ENCODE measurements around the gene RDH16.

The RDH16 gene

GRCh38 chr12:56996793-56997545 lies 39.6 kb upstream of the RDH16 start:
- Histone ChIP-seq H3K9ac (ENCODE audit: low read depth, low read length) (no peak overlapping the region), H3K27ac (ENCODE audit: low read depth, low read length) (no peak overlapping the region)

GRCh38 chr12:56995930-56996496 lies 38.6 kb upstream of the RDH16 start:
- no peak overlapping the region for H3K9ac ChIP-seq (ENCODE audit: low read depth, low read length)
- H3K36me3 ChIP-seq (ENCODE audit: control insufficient read depth, insufficient read depth, low read length) = peaks cover 18% of the 10 kb centered on the region
- H3K4me1 ChIP-seq (ENCODE audit: control insufficient read depth, insufficient read depth, low read length) = no peaks in the 10 kb centered on the region
- no peak overlapping the region for H3K4me3 ChIP-seq (ENCODE audit: low read depth, low read length)
- H3K27ac ChIP-seq (ENCODE audit: low read depth, low read length) = no peak overlapping the region
- no peaks in the 10 kb centered on the region for H3K27me3 ChIP-seq (ENCODE audit: control insufficient read depth, insufficient read depth, low read length)
- no peaks in the 10 kb centered on the region for H3K9me3 ChIP-seq (ENCODE audit: control insufficient read depth, insufficient read depth, low read length)

More at GRCh38 chr12:56996793-56997545, 39.6 kb upstream of the RDH16 start:
- H3K4me3 ChIP-seq (ENCODE audit: low read depth, low read length) = no peak overlapping the region
- no peaks in the 10 kb centered on the region for H3K27me3 ChIP-seq (ENCODE audit: control insufficient read depth, insufficient read depth, low read length)
- H3K4me1 ChIP-seq (ENCODE audit: control insufficient read depth, insufficient read depth, low read length) = no peaks in the 10 kb centered on the region
- no peaks in the 10 kb centered on the region for H3K9me3 ChIP-seq (ENCODE audit: control insufficient read depth, insufficient read depth, low read length)
- peaks cover 27% of the 10 kb centered on the region for H3K36me3 ChIP-seq (ENCODE audit: control insufficient read depth, insufficient read depth, low read length)

- peaks cover 11% of the 10 kb centered on the region for H3K36me3 ChIP-seq (ENCODE audit: control insufficient read depth, insufficient read depth, low read length)
These were observed 38.0 kb upstream of the RDH16 start for GRCh38 chr12:56995201-56995929.

GRCh38 chr12:56994231-56994746 lies 36.9 kb upstream of the RDH16 start:
- Histone ChIP-seq H3K27ac (ENCODE audit: low read depth, low read length) (no peak overlapping the region), H3K9ac (ENCODE audit: low read depth, low read length) (no peak overlapping the region), H3K4me1 (ENCODE audit: control insufficient read depth, insufficient read depth, low read length) (no peaks in the 10 kb centered on the region), H3K36me3 (ENCODE audit: control insufficient read depth, insufficient read depth, low read length) (0 out of 2 replicates have a peak, but pooled peaks cover under 1% of the 10 kb centered on the region), H3K27me3 (ENCODE audit: control insufficient read depth, insufficient read depth, low read length) (no peaks in the 10 kb centered on the region), H3K9me3 (ENCODE audit: control insufficient read depth, insufficient read depth, low read length) (no peaks in the 10 kb centered on the region), H3K4me3 (ENCODE audit: low read depth, low read length) (no peak overlapping the region)

More at GRCh38 chr12:56995201-56995929, 38.0 kb upstream of the RDH16 start:
- Histone ChIP-seq H3K27me3 (ENCODE audit: control insufficient read depth, insufficient read depth, low read length) (no peaks in the 10 kb centered on the region), H3K9me3 (ENCODE audit: control insufficient read depth, insufficient read depth, low read length) (no peaks in the 10 kb centered on the region), H3K9ac (ENCODE audit: low read depth, low read length) (no peak overlapping the region), H3K27ac (ENCODE audit: low read depth, low read length) (no peak overlapping the region), H3K4me3 (ENCODE audit: low read depth, low read length) (no peak overlapping the region), H3K4me1 (ENCODE audit: control insufficient read depth, insufficient read depth, low read length) (no peaks in the 10 kb centered on the region)

- Histone ChIP-seq H3K4me3 (ENCODE audit: low read depth, low read length) (no peak overlapping the region), H3K36me3 (ENCODE audit: control insufficient read depth, insufficient read depth, low read length) (no peaks in the 10 kb centered on the region), H3K9ac (ENCODE audit: low read depth, low read length) (no peak overlapping the region), H3K27me3 (ENCODE audit: control insufficient read depth, insufficient read depth, low read length) (no peaks in the 10 kb centered on the region), H3K27ac (ENCODE audit: low read depth, low read length) (no peak overlapping the region), H3K4me1 (ENCODE audit: control insufficient read depth, insufficient read depth, low read length) (0 out of 2 replicates have a peak, but pooled peaks cover 4% of the 10 kb centered on the region), H3K9me3 (ENCODE audit: control insufficient read depth, insufficient read depth, low read length) (no peaks in the 10 kb centered on the region)
These were observed 35.9 kb upstream of the RDH16 start for GRCh38 chr12:56993346-56993745.

GRCh38 chr12:56991319-56992246 lies 34.2 kb upstream of the RDH16 start:
- H3K4me3 ChIP-seq (ENCODE audit: low read depth, low read length) = no peak overlapping the region
- H3K27ac ChIP-seq (ENCODE audit: low read depth, low read length) = no peak overlapping the region
- no peaks in the 10 kb centered on the region for H3K36me3 ChIP-seq (ENCODE audit: control insufficient read depth, insufficient read depth, low read length)
- H3K9ac ChIP-seq (ENCODE audit: low read depth, low read length) = no peak overlapping the region
- peaks cover 10% of the 10 kb centered on the region; the same call in 1 of the 2 replicates for H3K4me1 ChIP-seq (ENCODE audit: control insufficient read depth, insufficient read depth, low read length)
- no peaks in the 10 kb centered on the region for H3K9me3 ChIP-seq (ENCODE audit: control insufficient read depth, insufficient read depth, low read length)
- H3K27me3 ChIP-seq (ENCODE audit: control insufficient read depth, insufficient read depth, low read length) = no peaks in the 10 kb centered on the region

- Histone ChIP-seq H3K9ac (ENCODE audit: low read depth, low read length) (no peak overlapping the region), H3K4me3 (ENCODE audit: low read depth, low read length) (no peak overlapping the region), H3K36me3 (ENCODE audit: control insufficient read depth, insufficient read depth, low read length) (no peaks in the 10 kb centered on the region), H3K9me3 (ENCODE audit: control insufficient read depth, insufficient read depth, low read length) (no peaks in the 10 kb centered on the region), H3K27ac (ENCODE audit: low read depth, low read length) (no peak overlapping the region), H3K27me3 (ENCODE audit: control insufficient read depth, insufficient read depth, low read length) (no peaks in the 10 kb centered on the region), H3K4me1 (ENCODE audit: control insufficient read depth, insufficient read depth, low read length) (peaks cover 10% of the 10 kb centered on the region; the same call in 1 of the 2 replicates)
These were observed 33.4 kb upstream of the RDH16 start for GRCh38 chr12:56990648-56991318.

GRCh38 chr12:56989861-56990610 lies 32.6 kb upstream of the RDH16 start:
- no peak overlapping the region for H3K27ac ChIP-seq (ENCODE audit: low read depth, low read length)
- no peak overlapping the region for H3K4me3 ChIP-seq (ENCODE audit: low read depth, low read length)
- peaks cover 10% of the 10 kb centered on the region; the same call in 1 of the 2 replicates for H3K4me1 ChIP-seq (ENCODE audit: control insufficient read depth, insufficient read depth, low read length)
- no peaks in the 10 kb centered on the region for H3K9me3 ChIP-seq (ENCODE audit: control insufficient read depth, insufficient read depth, low read length)
- no peaks in the 10 kb centered on the region for H3K27me3 ChIP-seq (ENCODE audit: control insufficient read depth, insufficient read depth, low read length)
- no peaks in the 10 kb centered on the region for H3K36me3 ChIP-seq (ENCODE audit: control insufficient read depth, insufficient read depth, low read length)
- H3K9ac ChIP-seq (ENCODE audit: low read depth, low read length) = no peak overlapping the region

GRCh38 chr12:56988207-56988739 lies 30.9 kb upstream of the RDH16 start:
- no peaks in the 10 kb centered on the region for H3K36me3 ChIP-seq (ENCODE audit: control insufficient read depth, insufficient read depth, low read length)
- no peak overlapping the region for H3K4me3 ChIP-seq (ENCODE audit: low read depth, low read length)
- H3K9ac ChIP-seq (ENCODE audit: low read depth, low read length) = no peak overlapping the region
- peaks cover 10% of the 10 kb centered on the region; the same call in 1 of the 2 replicates for H3K4me1 ChIP-seq (ENCODE audit: control insufficient read depth, insufficient read depth, low read length)
- no peak overlapping the region for H3K27ac ChIP-seq (ENCODE audit: low read depth, low read length)
- H3K9me3 ChIP-seq (ENCODE audit: control insufficient read depth, insufficient read depth, low read length) = no peaks in the 10 kb centered on the region
- H3K27me3 ChIP-seq (ENCODE audit: control insufficient read depth, insufficient read depth, low read length) = no peaks in the 10 kb centered on the region

All from HUES48 (cell line).